HPDE6-E6E7 (cell line): ENCODE measurements around the gene NAGPA.

Experiments used
- DNase-seq: peaks from one replicate; pipeline ENCODE4 v3.0.0; 2011; ENCODE audit warnings: missing footprints; ENCODE audit errors: extremely low spot score

The NAGPA gene

GRCh38 chr16:5027575-5028235 lies 6.0 kb downstream of the NAGPA start:
- DNase-seq: no peak

DNA sequence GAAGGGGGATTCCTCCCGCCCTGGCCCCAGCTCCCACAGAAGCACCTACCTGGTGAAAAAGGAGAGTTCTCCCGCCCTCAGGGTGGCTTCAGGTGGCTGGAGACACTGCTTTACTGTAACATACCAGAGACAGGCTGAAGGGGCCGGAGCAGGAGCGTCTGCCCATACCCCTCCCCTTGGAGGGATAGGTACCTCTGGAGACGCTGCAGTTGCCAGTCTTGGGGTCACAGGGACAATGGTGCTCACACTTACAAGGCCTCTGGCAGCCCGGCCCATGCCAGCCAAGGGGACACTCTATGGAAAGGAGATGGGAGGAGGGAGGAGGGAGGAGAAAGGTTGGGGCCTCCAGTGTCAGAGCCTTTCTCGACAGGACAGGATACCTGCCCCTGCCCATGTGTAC lies 6.6 kb downstream of the NAGPA start:
- no peak for DNase-seq

GRCh38 chr16:5026664-5027063 lies 7.1 kb downstream of the NAGPA start:
- no peak for DNase-seq

DNA sequence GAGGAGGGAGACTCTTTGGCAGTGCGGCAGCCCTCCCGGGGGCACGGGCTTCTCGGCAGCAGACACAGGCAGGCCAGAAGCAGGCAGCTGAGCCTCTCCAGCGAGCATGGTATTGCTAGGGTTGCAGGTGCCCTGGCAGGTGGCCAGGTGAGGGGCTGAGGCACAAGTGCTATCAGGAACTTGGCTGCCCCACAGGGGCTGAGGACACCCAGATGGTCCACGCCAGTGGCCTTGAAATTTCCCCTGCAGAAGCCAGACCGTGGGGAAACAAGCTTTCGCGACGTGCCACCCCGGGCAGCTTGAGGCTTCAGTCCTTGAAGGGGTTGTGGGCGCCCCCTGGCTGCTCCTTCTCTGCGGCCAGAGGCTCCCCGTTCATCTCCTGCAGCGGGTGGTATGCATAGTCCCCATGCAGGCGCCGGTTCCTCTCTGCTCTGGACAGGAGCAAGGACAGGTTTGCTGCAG lies 8.5 kb downstream of the NAGPA start:
- DNase-seq: no peak

- DNase-seq: peak; percentile 72
Measured at GRCh38 chr16:5024632-5025031, 9.1 kb downstream of the NAGPA start.

DNA sequence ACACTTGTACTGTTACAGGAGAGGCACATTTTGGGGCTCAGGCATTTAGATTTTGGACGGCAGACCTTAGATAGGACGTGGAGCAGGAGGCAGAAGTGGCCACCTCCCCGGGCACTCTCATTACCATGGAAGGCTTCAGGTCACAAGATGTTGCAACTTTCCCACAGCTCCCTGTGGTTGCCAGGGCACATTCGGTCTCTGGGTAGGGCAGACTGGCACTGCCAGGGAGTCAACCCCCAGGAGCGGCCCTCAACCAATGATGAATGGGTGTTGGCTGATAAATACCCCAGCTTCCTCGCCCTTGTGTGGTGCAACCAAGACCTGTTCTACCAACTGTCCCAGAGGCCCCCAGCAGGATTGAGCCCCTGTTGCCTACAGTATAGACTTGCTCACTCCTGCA lies 11.2 kb downstream of the NAGPA start:
- DNase-seq: no peak

DNA sequence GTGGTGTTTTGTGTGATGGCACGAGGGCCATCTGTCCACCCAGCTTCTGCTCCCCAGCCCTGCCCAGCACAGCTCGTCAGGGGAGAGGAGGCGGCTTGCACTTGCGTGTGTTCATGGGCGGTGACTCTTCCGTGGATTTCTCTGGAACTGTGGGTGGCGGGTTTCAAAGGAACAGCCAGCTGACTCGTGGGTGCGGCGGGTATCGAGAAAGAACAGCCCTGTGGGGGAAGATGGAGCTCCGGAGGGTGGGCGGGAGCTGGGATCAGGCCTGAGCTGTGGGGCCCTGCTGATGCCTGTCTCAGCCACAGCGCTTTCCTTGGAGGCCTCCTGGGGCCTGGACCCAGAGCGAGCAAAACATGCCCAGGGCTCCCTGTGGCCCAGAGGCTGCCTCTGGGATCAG lies 13.2 kb downstream of the NAGPA start:
- no peak for DNase-seq

DNA sequence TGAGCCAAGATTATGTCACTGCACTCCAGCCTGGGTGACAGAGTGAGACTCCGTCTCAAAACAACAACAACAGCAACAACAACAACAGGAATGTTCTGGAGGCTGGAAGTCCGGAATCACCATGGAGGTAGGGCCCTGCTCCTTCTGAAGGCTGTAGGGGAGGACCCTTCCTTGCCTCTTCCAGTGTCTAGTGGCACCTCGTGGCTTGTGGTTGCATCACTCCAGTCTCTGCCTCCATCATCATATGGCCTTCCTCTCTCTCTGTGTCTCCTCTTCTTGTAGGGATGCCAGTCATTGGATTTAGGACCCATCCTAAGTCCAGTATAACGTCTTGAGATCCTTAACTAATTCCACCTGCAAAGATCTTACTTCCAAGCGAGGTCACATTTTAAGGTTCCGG lies 14.0 kb downstream of the NAGPA start:
- no peak for DNase-seq

- no peak for DNase-seq
Measured at GRCh38 chr16:5018793-5019192, 14.9 kb downstream of the NAGPA start.

DNA sequence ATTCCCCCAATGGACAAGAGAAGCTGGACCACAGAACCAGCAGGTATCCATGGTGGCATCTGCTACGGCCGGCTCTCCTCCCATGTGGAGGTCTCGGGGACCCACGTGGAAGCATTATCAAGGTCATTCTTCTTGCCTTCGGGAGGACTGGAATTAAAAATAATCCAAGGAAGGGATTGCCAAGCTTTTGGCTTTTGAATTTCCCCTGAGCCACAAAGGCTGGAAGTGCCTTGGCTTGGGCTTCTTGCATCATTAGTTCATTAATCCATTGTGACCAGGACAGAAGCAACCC lies 16.1 kb downstream of the NAGPA start:
- DNase-seq: no peak

- no peak for DNase-seq
Measured at GRCh38 chr16:5016967-5017677, 16.6 kb downstream of the NAGPA start.

DNA sequence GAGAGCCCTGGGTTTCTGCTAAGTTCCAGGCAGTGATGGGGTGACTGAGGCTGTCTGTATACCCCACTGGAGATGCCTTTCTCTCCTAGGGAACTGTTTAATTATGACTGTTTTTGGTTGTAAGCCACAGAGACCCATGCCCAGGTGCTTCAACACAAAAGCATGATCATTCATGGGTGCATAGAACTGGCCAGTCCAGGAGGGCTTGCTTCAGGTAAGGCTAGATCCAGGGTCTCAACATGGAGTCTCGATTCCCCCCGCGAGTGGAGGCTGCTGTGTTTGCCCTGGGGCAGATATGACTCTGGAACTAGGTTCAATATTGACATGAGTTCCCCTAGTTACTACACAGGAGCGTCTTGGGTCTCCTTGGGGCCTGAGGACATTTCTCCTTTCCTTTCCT lies 17.8 kb downstream of the NAGPA start:
- DNase-seq: no peak

GRCh38 chr16:5015351-5015750 lies 18.4 kb downstream of the NAGPA start:
- DNase-seq: no peak

- no peak for DNase-seq
Measured at GRCh38 chr16:5012887-5013286, 20.8 kb downstream of the NAGPA start.

- no peak for DNase-seq
Measured at GRCh38 chr16:5011637-5012036, 22.1 kb downstream of the NAGPA start.

- DNase-seq: no peak
Measured at GRCh38 chr16:5010576-5011329, 23.0 kb downstream of the NAGPA start.

DNA sequence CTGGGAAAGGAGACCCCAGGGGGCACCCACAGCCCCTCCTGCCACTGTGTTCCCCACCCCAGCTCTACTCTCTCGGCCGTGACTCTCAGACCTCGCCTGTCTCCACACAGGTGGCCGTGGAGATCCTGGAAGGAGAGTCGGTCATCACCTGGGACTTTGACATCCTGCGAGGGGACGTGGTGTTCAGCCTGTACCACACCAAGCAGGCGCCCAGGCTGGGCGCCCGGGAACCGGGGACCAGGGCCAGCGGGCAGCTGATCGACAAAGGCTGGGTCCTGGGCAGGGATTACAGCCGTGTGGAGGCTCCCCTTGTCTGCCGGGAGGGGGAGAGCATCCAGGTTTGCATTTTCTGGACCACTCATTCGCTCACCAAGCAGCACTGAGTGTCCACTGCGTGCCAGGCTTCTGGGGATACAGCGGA lies 25.4 kb downstream of the NAGPA start:
- DNase-seq: no peak

- DNase-seq: no peak
Measured at GRCh38 chr16:5007256-5007655, 26.5 kb downstream of the NAGPA start.

DNA sequence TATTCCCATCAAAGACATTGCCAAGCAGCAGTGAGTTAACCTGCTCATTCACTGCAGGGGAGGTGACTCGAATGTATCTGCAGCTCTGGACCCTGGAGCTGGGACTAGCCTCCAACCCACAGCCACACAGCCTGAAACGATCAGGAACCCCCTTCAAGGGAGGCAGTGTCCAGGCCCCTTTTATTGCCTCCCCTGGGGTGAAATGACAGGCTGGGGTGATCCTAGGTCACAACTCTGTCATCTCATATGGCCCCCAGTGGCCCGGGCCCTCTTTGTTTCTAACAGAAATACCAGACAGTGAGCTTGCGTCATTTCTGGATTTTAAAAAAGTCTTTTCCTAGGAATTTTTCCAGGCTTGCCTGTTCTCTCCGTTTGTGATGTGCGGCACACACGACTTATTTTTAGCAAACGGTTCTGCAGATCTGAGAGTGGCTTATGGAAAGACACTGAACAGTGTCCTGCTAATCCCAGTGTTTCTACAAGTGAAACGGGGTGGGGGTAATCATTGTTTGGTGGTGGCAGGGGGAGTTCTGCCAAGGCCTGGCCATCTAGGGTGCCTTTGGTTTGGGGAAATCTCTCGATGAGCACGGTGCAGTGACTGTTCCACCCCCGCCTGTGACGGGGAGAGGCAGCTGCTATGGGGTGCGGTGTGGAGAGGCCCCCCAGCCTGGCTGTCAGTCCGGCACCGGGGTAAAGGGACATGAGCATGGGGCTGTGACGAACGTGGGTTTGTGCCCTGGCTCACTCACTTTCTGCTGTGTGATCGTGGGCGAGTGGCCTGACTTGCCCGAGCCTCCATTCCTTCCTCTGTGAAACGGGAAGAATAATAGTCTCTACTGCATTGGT lies 27.2 kb downstream of the NAGPA start:
- no peak for DNase-seq

DNA sequence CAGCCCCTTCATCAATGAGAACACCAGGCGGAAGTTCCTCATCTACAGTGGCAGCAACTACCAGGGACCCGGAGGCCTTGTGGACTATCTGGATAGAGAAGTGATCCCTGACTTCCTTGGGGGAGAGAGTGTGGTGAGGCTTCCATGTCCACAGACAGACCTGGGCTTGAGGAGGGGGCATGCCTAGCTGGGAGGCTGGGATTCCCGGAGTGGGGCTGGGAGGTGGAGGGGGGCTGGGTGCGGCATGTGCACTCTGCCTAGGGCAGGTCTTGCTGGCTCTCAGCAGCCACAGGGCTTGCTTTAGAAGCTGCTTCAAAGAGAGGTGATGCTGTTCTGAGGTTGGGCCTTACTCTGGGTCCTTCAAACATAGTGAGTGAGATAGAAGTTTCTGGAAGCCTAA lies 27.8 kb downstream of the NAGPA start:
- DNase-seq: no peak

- no peak for DNase-seq
Measured at GRCh38 chr16:5004311-5004710, 29.4 kb downstream of the NAGPA start.

GRCh38 chr16:5003828-5004227 lies 29.9 kb downstream of the NAGPA start:
- DNase-seq: no peak
